HG03103 (cell line): Measurements from ENCODE around the gene UBN1.

Experiments used
- ATAC-seq: cut with Tn5 transposase; IDR thresholded peaks from one replicate; pipeline ENCODE4 v1.9.1; 2021; ENCODE audit warnings: low read depth; ENCODE audit not compliant: unreplicated experiment

Gene UBN1

DNA sequence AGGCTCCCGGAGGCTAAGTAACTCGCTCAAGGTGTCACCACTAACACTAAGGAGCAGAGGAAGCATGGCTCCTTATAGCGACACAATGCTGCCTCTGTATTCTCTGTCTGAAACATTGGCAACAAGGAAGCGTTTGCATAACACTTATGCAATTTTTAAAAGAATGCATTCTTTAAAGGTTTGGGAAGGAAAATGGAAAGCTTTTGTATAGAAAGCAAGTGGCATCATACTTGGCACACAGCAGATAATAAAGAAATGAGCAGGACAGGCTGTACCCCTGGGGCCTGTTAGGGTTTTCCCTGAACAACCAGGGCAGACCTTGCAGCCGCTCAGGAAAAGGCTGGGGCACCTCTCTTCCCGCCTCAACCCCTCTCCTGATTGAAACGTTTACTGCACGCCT, 52.8 kb downstream of the UBN1 start:
- no peak for ATAC-seq

DNA sequence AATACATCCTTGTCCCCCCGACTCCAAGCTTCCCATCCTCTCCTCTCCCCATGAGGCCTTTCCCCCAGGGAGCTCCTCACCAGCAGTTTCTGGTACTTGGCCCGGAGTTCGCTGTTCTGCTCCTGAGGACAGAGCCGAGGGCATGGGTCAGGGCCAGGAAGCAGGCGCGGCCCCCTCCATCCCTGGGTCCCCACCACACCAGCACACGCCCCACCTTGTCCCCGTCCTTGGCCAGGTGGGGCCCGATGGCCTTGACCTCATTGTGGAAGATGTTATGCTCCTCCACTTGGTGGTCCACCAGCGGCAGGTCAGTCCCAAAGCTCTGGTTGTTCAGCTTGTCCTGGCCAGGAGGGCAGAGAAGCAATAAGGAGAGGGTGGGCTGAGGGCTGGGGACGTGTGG, 53.5 kb downstream of the UBN1 start:
- ATAC-seq, result no peak

DNA sequence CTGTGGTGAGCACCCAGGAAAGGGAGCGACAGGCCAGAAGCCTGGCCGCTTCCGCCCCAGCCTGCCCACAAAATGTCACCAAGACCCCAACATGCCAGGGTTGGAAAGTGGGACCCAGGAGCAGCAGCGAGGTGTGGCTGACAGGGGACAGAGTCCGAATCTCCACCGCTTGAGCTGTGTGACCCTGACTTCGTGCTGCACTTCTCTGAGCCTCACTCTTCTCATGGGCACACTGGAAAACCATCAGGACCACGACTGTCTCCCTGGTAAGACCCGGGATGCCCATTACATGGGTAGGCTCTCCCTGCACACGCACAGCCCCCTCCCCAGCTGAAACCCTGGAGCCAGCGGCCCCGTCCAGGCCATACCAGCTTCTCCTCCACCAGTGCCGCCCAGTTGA, 54.8 kb downstream of the UBN1 start:
- ATAC-seq, result no peak

DNA sequence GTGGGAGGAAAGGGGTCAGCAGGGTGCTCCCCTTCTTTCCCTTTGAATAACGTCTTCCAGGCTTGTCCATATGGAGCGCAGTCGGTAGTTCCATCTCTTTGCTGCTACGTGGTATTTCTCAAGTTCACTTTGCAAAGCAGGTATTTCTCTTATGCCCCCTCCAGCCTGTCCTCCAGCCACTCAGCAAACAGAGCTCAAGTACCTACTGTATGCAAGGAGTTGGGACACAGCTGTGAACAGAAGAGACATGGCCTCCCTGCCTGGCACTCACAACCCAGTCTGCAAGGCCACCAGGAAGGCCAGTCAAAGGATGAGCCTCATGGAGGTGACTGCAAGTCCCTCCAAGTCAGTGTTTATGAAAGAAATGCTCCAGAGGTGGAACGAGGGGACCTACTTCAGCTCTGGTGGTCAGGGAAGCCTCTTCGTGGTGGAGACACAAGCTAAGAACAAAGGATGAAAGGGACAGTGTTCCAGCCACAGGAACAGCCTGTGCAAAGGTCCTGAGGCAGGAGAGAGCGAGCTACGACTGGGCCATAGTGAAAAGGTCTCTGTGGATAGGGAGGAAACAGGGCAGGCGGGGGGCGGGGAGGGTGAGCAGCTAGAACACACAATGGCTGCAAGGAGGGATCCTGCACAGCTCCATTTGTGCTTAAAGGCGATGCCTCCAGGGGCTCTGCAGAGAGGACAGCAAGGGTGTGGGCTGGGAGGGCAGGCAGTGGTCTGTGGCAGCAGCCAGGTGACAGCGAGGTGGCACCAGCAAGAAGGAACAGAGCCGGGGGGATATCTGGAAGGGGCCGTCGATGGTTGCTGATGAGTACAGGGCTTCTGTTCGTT, 57.0 kb downstream of the UBN1 start:
- no peak for ATAC-seq

DNA sequence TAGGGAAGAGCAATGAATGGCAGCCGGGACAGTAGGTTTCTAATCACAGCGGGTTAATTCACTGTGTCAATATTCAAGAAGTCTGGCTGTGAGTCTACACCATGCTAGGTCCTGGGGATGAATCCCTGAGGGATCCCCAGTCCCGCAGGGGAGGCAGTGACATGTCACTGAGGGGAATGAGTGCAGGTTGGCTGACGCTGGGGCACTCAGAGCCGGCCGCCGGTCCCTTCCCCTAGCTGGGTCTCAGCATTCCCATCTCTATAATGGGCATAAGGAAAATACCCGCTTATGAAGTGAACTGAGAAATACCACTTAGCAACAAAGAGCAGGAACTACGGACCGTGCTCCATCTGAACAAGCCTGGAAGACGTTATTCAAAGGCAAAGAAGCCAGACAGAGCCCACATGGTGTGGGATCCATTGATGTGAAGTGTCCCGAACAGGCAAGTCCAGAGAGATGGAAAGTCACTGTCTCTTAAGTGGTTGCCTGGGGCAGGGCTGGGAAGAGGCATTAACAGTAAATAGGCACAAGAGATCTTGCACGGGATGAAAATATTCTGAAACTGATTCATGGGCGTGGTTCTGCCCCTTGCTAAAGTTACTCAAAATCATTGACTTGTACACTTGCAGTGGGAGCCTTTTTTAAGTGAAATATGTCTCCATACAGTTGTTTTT, 57.8 kb downstream of the UBN1 start:
- ATAC-seq, result no peak

DNA sequence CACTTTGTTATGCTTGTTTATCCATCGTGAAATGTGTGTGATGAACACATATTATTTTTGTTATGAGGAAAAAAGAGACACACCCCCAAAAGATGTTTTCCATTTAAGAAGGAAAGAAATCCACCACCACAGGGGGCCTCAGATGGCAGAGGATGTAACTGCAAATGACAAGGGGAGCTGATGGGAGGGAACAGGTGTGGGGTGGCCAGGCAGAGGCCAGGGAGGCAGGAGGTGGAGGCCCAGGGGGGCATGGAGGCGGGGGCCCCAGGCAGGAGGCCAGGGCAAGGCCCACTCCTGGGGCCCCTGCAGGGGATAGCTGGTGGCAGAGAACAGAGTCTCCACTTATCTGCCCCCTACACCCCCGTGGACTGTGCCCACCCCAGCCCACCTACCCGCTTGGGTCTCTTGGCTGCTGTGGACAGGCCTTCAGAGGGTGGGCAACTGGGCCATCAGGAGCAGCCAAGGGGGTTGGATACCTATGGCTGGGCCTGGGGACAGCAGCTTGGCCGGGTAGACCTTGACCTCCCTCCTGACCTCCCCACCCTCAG, 61.6 kb downstream of the UBN1 start:
- no peak for ATAC-seq

DNA sequence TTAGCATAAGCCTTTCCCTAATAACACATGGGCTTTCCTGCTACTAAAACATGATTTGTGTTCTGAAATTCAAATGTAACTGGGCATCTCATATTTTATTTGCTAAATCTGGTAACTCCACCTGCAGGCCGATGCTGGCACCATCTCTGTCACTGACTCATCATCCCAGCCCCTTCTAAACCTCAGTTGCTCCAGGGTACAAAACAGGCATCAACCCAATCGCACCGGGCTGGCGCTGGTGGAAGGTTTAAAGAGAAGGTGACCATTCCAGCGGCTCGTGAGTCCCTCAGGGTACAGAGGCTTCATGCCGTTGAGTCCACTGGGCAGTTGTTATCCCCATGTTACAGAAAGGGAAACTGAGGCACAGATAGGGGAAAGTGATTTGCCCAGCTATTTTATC, 62.5 kb downstream of the UBN1 start:
- ATAC-seq, result no peak

DNA sequence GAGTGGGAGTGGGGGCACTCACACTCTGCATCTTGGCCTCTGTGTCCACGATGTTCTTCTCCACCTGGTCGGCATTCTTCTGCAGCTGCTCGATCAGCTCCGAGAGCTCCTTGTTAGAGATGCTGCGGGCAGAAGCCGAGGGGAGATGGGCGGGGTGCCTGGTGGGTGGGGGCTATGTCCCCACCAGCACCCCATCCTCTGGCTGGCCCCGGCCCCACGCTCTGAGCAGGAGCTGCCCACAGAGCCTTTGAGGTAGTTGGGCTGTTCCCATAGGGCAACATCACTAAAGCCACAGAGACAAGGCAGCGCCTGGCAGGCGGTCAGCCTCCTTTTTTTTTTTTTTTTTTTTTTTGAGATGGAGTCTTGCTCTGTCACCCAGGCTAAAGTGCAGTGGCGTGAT, 63.5 kb downstream of the UBN1 start:
- no peak for ATAC-seq

DNA sequence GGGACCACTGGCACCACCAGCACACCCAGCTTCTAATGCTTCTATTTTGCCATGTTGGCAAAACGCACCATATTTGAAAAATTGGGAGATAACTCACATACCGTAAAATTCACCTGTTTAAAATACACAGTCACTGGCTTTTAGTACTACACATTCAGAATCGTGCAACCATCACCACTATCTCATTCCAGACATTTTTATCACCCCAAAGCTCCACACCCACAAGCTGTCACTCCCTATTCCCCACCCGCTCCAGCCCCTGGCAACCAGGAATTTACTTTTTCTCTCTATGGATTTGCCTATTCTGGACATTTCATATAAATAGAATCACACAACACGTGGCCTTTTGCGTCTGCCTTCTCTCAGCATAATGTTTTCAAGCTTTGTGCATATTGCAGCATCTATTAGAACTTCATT, 64.7 kb downstream of the UBN1 start:
- no peak for ATAC-seq

DNA sequence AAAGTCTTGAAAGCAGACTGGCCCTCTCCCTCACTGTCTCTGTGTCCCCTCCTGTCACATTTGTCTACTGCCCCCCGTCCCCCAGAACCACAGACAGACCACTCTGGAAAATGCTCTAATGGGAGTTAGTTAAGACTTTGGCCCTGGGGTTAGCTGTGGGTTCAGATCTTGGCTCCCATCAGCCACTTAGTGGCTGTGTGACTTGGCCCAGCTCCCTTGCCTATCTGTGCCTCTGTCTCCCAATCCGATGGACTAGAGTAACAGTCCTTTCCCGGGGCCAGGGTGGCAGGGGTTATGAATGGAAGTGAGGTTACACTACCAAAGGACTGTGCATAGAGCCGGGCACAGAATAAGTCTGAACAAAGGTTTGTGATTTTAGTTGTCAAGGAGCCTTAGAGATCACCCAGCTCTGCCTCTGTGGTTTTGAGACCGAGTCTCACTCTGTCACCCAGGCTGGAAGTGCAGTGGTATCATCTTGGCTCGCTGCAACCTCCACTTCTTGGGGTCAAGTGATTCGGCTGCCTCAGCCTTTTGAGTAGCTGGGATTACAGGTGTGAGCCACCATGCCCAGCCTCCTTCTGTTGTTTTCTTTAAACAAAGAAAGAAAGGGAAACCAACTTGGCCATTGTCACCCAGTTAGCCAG, 66.0 kb downstream of the UBN1 start:
- no peak for ATAC-seq

DNA sequence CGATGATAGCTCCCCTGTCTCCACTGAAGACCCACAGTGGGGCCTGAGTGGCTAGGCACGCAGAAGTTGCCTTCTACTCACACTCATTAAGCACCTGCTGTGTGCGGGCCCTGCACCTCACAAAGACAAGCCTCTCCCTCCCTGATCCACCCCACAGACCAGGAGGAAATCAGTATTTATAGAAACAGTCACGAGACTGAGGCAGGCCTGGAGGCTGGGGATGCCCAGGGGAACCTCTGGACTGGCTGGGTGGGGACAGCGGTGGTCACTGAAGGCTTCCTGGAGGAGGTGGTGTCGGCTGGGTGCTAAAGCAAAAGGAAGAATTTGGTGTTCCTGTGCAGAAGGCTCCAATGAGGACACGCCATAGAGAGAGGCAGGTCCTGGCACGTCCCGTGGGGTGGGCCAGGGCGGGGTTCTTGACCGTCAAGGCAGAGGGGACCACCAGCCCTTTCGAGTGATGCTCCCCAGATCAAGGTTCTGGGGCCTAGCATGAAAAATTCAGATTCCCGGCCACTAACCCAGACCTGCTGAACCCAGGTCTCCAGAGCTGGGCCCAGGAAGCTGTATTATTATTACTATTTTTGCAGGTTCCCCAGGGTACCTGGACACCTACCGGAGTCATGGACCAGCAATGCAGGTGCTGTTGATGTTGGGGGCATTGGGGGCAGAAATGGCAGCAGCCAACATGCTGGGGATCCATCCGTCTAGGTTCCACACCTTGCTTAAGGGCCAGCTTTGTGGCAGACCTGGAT, 66.7 kb downstream of the UBN1 start:
- ATAC-seq, result no peak

DNA sequence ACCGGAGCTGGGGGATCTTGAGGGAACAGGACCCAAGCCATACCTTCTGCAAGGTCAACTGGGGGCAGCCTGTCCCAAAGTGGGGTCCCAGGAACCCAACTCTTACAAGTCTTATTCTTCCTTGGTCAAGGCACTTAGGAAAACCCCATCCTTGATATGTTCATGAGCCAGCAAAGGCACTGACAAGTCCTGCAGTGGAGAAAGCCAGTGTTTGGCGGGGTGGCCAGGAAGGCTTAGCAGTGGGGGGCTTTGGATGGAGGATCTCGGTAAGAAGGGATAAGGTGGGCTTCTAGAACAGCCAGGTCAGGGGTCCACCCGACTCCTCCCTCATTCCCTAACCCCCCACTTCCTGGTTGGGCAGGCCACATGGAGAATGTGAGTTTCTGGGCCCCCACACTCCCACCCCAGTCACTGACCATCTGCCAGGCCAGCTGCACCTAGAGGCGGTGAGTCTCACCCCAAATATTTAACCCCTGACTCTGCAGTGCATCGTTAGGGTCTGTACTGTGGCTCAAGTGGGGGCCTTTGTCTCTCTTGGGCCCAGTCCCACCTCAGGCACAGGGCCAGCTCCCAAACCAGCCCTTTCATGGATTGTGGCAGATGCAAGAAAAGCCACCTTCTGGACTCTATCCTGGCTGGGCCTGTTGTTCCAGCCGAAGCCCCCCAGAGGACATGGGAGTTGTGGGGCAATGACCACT, 67.4 kb downstream of the UBN1 start:
- no peak for ATAC-seq

DNA sequence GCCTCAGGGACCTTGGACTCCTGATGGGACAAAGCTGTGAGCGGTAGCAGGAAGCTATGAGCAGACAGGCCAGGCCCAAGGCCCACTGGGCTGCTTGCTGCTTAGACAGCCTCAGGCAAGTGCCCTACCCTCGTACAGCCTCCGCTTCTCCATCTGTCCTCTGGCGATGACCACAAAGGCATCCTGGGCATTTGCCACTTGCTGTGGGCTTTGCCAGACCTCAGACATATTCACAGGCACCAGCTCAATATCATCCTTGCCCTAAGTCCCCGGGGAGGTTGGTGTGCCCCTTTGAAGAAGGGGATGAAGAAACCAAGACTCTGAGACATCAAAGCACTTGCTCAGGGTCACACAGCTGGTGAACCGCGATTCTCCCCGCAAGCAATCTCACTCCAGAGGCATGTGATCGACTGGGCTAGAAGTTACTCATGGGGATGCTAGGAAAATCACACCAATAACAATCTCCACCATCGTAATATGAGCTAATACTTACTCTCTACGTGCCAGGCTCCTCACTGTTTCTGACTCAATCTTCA, 68.0 kb downstream of the UBN1 start:
- no peak for ATAC-seq

DNA sequence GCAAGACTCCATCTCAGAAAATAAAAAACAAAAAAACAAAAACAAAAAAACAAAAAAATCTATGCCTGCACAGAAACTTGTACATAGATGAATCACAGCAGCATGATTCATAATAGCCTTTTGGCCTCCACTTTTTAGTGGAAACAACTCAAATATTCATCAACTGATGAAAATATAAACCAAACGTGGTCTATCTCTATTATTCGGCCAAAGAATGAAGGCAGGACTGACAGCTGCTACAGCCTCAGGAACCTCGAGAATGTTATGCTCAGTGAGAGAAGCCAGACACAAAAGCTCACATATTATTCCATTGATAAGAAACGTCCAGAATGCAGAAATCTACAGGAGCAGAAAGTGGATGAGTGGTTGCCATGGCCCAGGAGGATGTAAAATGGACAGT, 69.8 kb downstream of the UBN1 start:
- ATAC-seq, result no peak

DNA sequence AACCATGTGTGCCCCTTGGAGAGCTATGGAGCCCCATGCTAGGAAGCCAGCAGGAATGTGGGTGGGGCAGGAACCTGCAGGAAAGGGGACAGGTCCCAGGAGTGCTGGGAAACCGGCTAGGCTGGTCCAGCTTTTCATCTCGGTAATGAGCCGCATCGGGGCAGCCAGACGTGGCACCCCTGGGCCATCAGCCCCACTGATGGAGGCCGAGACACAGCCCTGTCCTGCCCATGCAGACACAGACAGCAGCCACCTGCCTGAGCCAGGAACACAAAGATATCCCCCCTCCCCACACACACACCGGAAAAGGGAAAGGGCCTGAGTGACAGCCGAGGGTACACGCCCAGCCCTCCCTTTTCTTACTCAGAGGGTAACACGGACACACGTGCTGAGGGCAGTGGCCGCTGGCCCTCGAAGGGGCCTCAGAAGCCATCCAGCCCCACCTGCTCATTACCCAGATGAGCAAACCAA, 71.5 kb downstream of the UBN1 start:
- no peak for ATAC-seq

DNA sequence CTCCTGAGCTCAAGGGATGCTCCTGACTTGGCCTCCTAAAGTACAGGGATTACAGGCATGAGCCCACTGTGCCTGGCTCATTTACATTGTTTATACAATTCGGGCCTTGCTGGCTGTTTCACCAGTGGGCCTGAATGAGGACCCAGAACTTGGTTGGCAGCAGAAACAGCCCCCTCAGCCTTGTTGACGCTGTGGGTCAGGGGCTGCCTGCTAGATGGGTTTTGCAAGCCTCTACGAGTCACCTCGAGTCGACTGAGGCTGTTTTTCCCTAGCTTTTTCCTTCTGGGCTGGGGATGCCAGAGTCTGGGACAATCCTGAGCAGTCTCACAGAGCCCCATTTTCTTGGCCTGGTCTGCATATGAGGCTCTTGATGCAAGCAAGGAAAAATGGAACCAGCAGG, 73.5 kb downstream of the UBN1 start:
- ATAC-seq, result no peak

DNA sequence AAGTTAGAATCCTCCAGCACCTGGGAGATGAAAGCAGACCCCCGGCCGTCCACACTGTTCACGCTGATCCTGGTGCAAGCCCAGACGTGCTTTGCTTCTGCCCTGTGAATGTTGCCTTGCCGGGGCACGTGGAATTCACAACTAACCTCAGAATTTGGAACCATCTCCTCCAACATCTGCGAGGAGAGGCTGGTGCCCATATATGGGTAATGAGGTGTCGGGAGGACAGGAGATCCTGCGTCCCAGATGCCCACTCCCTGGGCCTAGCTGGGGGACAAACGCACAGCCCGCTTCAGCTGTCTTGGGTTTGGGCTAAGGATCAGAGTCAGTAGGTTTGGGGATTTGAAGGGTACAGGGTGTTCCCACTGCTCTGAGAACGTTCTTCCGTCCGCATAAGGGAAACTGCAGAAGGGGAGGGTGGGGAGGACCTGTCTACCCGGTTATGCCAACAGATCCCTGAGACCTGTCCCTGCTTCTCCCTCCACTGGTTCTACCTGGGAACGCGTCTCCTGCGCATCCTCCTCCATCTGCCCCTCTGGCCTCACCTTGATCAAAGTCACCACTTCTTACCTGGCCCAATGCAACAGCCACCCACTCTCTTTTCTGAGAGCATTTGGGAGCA, 75.6 kb downstream of the UBN1 start:
- no peak for ATAC-seq

DNA sequence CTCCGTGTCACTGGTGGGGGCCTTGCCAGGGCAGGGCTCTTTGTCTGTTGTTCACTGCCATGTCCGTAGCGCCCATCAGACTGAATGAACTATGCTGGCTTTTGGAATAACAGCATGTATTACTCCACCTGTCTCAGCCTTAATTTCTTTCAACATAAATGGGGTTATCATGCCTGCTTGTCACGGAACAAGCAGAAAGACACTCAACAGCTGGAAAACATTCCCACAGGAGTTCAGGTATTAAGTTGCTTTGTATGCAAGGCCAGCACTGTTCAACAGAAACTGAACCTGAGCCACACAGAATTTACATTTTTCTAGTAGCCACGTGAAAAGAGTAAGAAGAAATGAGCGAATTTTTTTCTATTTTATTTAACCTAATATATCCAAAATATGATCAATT, 76.6 kb downstream of the UBN1 start:
- ATAC-seq, result no peak

DNA sequence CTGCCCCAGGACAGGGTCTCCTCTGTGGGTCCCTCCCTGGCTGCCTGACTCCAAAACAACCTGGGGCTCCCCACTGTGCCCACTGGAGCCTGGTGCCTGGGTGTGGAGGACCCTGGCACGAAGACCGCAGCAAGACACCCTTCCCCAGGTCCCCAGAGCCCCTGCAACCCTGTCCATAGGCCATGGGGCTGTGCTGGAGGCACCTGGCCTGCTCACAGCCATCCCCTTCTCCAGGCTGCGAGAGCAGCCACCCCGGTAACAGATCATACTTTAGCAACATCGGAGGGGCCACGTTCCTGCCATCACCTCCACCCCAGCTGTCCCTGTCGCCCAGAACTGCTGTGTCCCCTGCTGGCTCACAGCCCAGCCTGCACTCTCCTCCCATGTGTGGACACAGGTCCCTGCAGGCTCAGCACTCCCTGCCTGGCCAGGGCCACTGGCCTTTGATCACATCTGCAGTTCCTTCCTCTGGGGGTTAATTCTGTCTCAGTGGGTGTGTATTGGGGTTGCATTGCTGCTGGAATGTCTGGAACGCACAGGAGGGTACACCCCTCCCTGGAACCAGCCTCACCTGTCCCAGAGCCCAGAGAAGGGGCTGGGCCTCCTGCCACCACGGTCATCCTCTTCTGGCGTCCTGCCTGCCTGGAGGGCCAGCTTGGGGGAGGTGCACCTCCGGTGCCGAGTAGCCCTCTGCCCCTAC, 77.5 kb downstream of the UBN1 start:
- no peak for ATAC-seq
